ENCODE data around the gene CAVIN1.

- no peak for TF ChIP-seq CTCF (IDR thresholded peaks at IDR 0.05; ENCODE audit: low read depth, low read length, poor library complexity, severe bottlenecking)
- TF ChIP-seq EZH2phosphoT487 (IDR thresholded peaks at IDR 0.05; ENCODE audit: borderline replicate concordance, low read length), result no peak
These were observed 19.1 kb upstream of the CAVIN1 start for GRCh38 chr17:42442196-42442565.
